ENCODE data around the gene OGDHL.

- TF ChIP-seq POLR2A (IDR thresholded peaks at IDR 0.05; ENCODE audit: low read length), result no peak
- no peak for TF ChIP-seq GATA1 (IDR thresholded peaks at IDR 0.05; ENCODE audit: low read depth, low read length)
Observed at GRCh38 chr10:49710966-49711365, 51.2 kb downstream of the OGDHL start.
